ENCODE measurements around the gene CHURC1.

- TF ChIP-seq, protein P1, sequence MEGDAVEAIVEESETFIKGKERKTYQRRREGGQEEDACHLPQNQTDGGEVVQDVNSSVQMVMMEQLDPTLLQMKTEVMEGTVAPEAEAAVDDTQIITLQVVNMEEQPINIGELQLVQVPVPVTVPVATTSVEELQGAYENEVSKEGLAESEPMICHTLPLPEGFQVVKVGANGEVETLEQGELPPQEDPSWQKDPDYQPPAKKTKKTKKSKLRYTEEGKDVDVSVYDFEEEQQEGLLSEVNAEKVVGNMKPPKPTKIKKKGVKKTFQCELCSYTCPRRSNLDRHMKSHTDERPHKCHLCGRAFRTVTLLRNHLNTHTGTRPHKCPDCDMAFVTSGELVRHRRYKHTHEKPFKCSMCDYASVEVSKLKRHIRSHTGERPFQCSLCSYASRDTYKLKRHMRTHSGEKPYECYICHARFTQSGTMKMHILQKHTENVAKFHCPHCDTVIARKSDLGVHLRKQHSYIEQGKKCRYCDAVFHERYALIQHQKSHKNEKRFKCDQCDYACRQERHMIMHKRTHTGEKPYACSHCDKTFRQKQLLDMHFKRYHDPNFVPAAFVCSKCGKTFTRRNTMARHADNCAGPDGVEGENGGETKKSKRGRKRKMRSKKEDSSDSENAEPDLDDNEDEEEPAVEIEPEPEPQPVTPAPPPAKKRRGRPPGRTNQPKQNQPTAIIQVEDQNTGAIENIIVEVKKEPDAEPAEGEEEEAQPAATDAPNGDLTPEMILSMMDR (conservative IDR thresholded peaks at IDR 0.05 in 1 of 2, IDR thresholded peaks at IDR 0.05 in 1 of 2; ENCODE audit: extremely low read depth in 1 of 2, insufficient read depth in 1 of 2, low read depth in 1 of 2, low read length in 2 of 2) = no peak
- no peak for TF ChIP-seq EZH2 (IDR thresholded peaks at IDR 0.05; ENCODE audit: borderline replicate concordance, low read length)
Observed at GRCh38 chr14:64968167-64968566, 53.9 kb downstream of the CHURC1 start.
